Lung (tissue), 12 donors: Measurements from ENCODE around the gene AGPAT3. TPM values are rescaled to one million over a fixed set of nuclear protein-coding genes. Genes with fewer than 3 reads are reported as not detected.

Experiments used
- ATAC-seq: fragments of 200-7000 bp; cut with Tn5 transposase; one replicate; pipeline ENCODE4 v1.9.1; 2020; ENCODE audit warnings: moderate number of reproducible peaks; ENCODE audit not compliant: insufficient read depth, low FRiP score
- DNase-seq, 3 donors: peaks; one replicate each; pipeline ENCODE4 v3.0.0-alpha.2; 2013 to 2017
- H3K27ac ChIP-seq, 2 donors: one replicate each; pipeline ENCODE4 v1.5.1; 2013; ENCODE audit warnings: mild to moderate bottlenecking in 2 of 2, moderate library complexity in 2 of 2, control low read depth in 1 of 2, inconsistent platforms in 1 of 2, low read depth in 1 of 2, low read length in 1 of 2
- H3K27me3 ChIP-seq, 3 donors: one replicate each; pipeline ENCODE4 v1.5.1; 2013; ENCODE audit warnings: low read length in 2 of 3; ENCODE audit not compliant: control insufficient read depth in 3 of 3, insufficient read depth in 3 of 3
- H3K36me3 ChIP-seq, 4 donors: one replicate each; pipeline ENCODE4 v1.5.1; 2013; ENCODE audit warnings: low read length in 4 of 4, mild to moderate bottlenecking in 1 of 4, moderate library complexity in 1 of 4; ENCODE audit not compliant: control insufficient read depth in 4 of 4, insufficient read depth in 4 of 4
- H3K4me1 ChIP-seq, 5 donors: one replicate each; pipeline ENCODE4 v1.5.1; 2013; ENCODE audit warnings: low read length in 5 of 5, mild to moderate bottlenecking in 2 of 5, moderate library complexity in 1 of 5; ENCODE audit not compliant: control insufficient read depth in 5 of 5, insufficient read depth in 5 of 5
- H3K4me3 ChIP-seq: one replicate; pipeline ENCODE4 v1.5.1; 2013; ENCODE audit warnings: mild to moderate bottlenecking, control low read depth, moderate library complexity
- H3K9ac ChIP-seq, 2 donors: one replicate each; pipeline ENCODE4 v1.5.1; 2013; ENCODE audit warnings: low read length in 2 of 2, control low read depth in 1 of 2; ENCODE audit not compliant: insufficient read depth in 1 of 2
- H3K9me3 ChIP-seq, 4 donors: one replicate each; pipeline ENCODE4 v1.5.1; 2013; ENCODE audit warnings: low read length in 3 of 4, mild to moderate bottlenecking in 1 of 4, moderate library complexity in 1 of 4; ENCODE audit not compliant: control insufficient read depth in 4 of 4, insufficient read depth in 3 of 4
- WGBS, 2 donors: extraction: QIAGEN DNeasy Blood & Tissue Kit; methylation state at CpG; one replicate each; pipeline ENCODE4 v1.1.7; 2013; 5-methylcytosine and 5-hydroxymethylcytosine counted together
- polyA plus RNA-seq, 2 donors: library from polyadenylated mRNA; stranded (reverse); fragments of 200-250 nt; gene quantifications; one replicate each; pipeline ENCODE4 v1.2.1, GENCODE V29; 2013
- total RNA-seq, 2 donors: library from RNA; depleted of rRNA in 1 of 2; stranded (reverse); fragments of >200 nt in 1 of 2; gene quantifications; one replicate each; pipeline ENCODE4 v1.2.1, GENCODE V29; 2014 to 2021
- TF ChIP-seq, protein P1 (sequence below): IDR thresholded peaks from 2 replicates; pipeline ENCODE4 v1.5.1; 2012; ENCODE audit warnings: mild to moderate bottlenecking; ENCODE audit errors: control extremely low read depth, extremely low read depth
- donor health status: control.
- donor health status: control.
- donor health status: Bipolar disorder and iron deficiency.
- donor health status: healthy.
- donor health status: DM: yes; HTN: yes; CAD: no.

AGPAT3 gene
- total and polyA plus RNA-seq, 4 donors, result 29.4 to 120 (median 43.9) TPM

DNA sequence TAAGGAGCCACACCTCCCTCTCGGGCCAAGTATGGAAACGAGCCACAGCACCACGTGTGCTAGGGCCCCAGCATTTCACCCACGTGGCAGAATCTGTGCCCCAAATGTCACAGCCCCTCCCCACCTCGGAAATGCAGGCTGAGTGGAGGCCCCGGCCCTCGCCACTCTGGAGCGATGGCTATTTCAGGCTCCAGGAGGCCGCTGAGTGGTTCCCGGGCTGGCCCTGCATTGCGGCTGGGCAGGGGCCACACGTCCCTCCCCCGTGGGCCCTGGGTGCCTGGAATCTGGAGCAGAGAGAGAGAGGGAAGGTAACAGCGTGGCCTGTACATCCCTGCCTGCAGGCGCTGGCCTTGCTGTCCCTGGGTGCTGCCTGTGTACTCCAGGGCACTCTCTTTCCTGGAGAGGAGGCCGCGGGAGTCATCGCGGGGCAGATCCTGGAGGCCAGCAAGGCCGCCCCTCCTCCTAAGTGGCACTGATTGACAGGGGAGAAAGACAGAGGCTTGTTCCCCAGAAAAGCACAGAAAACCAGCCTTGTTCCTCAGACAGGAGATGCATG is 79.1 kb downstream of the AGPAT3 start:
- DNase-seq (no peak), ATAC-seq (no peak)
- WGBS, 2 donors, result 74 to 87% methylated on average over 20 of the region's 20 CpGs
- H3K4me1 ChIP-seq, result peaks cover 0 to 12% (median 0%) of the 10 kb centered on the region in 5 donors
- no peak overlapping the region for H3K9ac ChIP-seq
- no peak overlapping the region for H3K27ac ChIP-seq
- H3K36me3 ChIP-seq, result peaks cover 0 to 8% (median 2%) of the 10 kb centered on the region in 4 donors
- H3K4me3 ChIP-seq, result no peak overlapping the region
- no peaks in the 10 kb centered on the region for H3K27me3 ChIP-seq
- TF ChIP-seq, protein P1, sequence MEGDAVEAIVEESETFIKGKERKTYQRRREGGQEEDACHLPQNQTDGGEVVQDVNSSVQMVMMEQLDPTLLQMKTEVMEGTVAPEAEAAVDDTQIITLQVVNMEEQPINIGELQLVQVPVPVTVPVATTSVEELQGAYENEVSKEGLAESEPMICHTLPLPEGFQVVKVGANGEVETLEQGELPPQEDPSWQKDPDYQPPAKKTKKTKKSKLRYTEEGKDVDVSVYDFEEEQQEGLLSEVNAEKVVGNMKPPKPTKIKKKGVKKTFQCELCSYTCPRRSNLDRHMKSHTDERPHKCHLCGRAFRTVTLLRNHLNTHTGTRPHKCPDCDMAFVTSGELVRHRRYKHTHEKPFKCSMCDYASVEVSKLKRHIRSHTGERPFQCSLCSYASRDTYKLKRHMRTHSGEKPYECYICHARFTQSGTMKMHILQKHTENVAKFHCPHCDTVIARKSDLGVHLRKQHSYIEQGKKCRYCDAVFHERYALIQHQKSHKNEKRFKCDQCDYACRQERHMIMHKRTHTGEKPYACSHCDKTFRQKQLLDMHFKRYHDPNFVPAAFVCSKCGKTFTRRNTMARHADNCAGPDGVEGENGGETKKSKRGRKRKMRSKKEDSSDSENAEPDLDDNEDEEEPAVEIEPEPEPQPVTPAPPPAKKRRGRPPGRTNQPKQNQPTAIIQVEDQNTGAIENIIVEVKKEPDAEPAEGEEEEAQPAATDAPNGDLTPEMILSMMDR, result no peak
- H3K9me3 ChIP-seq, result peaks cover 0 to 5% (median 2%) of the 10 kb centered on the region in 4 donors

DNA sequence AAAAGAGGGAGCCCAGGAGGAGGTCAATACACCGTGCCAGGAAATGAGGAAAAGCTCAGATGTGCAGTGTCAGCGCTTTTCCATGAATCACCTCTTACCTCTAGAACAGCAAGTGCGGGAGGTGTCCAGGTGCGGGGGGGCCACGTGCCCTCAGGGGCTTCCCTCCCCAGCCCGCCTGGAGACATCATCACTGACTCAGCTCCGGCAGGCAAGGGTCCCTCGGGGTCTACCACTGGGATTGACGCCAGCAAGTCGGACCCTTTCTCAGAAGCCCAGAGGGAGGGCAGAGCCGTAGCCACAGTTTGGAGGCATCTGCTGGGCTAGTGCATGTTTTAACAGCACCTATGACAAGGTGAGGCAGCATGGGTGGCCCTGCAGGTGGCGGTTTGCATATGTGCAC is 79.7 kb downstream of the AGPAT3 start:
- H3K27ac ChIP-seq, result no peak overlapping the region
- TF ChIP-seq, protein P1, result no peak
- H3K36me3 ChIP-seq, result peaks cover 0 to 11% (median 2%) of the 10 kb centered on the region in 4 donors
- ATAC-seq (no peak), DNase-seq (no peak)
- no peak overlapping the region for H3K4me3 ChIP-seq
- 88 to 89% methylated on average over 12 of the region's 12 CpGs for WGBS, 2 donors
- H3K27me3 ChIP-seq, result no peaks in the 10 kb centered on the region
- peaks cover 0 to 8% (median 3%) of the 10 kb centered on the region in 4 donors for H3K9me3 ChIP-seq
- H3K4me1 ChIP-seq, result peaks cover 0 to 12% (median 0%) of the 10 kb centered on the region in 5 donors
- H3K9ac ChIP-seq, result no peak overlapping the region

DNA sequence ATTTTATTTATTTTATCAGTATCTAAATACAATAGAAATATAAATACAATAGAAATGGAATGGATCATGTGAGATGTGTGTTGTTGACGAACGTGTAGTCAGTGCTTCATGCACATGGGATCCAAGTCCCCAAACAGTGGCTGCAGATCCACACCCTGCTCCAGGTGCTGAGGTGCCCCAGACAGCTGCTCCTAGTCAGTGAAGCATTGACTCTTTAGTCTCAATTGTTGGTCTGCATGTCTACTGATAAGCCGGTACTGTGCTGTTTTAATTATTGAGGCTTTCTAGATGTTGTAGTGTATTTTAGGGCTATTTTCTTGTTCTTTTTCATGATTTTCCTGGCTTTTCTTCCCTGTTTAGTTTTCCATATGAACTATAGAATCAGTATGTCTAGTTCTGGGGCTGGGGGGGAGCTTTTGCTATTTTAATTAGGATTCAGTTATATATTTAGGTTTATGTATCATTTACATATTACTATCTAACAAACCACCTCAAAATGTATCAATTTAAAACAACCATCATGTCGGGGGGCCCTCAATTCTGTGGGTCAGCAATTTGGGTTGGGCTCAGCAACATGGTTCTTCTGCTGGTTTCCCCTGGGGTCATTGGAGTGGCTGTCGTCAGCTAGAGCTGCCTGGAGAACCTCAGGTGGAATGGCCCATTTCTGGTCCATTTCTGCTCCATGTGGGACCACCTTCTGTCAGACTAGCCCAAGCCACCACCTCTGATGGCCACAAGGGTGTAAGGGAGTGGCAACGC is 83.9 kb downstream of the AGPAT3 start:
- Histone ChIP-seq H3K36me3 (peaks cover 0 to 7% (median 2%) of the 10 kb centered on the region in 4 donors), H3K4me1 (peaks cover 0 to 9% (median 0%) of the 10 kb centered on the region in 5 donors), H3K9me3 (peaks cover 0 to 8% (median 3%) of the 10 kb centered on the region in 4 donors), H3K27ac (no peak overlapping the region), H3K27me3 (no peaks in the 10 kb centered on the region), H3K4me3 (no peak overlapping the region), H3K9ac (no peak overlapping the region)
- ATAC-seq (no peak), DNase-seq (no peak)
- TF ChIP-seq, protein P1, result no peak
- 97 to 98% methylated on average over 6 of the region's 6 CpGs for WGBS, 2 donors
